Measurements from ENCODE around the gene BET1L. TPM values are rescaled to one million over a fixed set of nuclear protein-coding genes. Genes with fewer than 3 reads are reported as not detected.
"Not testable (repeated sequence)": the region's sequence is repeated elsewhere in the genome, so short reads cannot be mapped to it uniquely, and the experiment has no call there.

Gene BET1L
- total RNA-seq, 1 donor from 2014 or later = 16.3 TPM

DNA sequence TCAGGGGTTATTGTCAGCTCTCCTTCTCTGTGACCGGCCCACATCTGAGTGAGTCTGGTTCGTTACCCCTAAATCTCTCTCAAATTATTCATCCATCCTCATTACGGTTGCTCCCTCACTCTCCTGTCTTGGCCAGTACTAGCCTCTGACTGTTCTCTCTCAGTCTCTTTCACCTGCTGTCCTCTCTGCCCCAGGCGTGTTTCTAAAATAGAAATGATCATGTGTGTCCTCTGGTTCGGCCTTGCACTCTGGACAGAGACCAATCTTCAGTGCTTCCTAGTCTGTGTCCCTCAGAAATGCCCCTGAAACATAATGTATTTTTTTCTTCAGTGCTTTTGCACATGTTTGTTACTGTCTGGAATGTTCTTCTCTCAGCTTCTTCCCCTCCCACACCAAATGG lies 34.4 kb upstream of the BET1L start:
- H3K36me3 ChIP-seq (ENCODE audit: control insufficient read depth, insufficient read depth, low read length) = peaks cover 16% of the 10 kb centered on the region
- TF ChIP-seq CTCF (IDR thresholded peaks at IDR 0.05; ENCODE audit: insufficient read depth, low read length, severe bottlenecking) = no peak
- FAIRE-seq (no peak), DNase-seq (ENCODE audit: low read depth) (no peak)
- no peaks in the 10 kb centered on the region for H3K27me3 ChIP-seq (ENCODE audit: control insufficient read depth, insufficient read depth, low read length)
- no peak overlapping the region for H3K4me3 ChIP-seq (ENCODE audit: low read depth, low read length)

- H3K36me3 ChIP-seq (ENCODE audit: control insufficient read depth, insufficient read depth, low read length) = peaks cover 16% of the 10 kb centered on the region
- no peak for TF ChIP-seq CTCF (IDR thresholded peaks at IDR 0.05; ENCODE audit: insufficient read depth, low read length, severe bottlenecking)
- no peak overlapping the region for H3K4me3 ChIP-seq (ENCODE audit: low read depth, low read length)
- DNase-seq (ENCODE audit: low read depth) = no peak
- FAIRE-seq = no peak
- H3K27me3 ChIP-seq (ENCODE audit: control insufficient read depth, insufficient read depth, low read length) = no peaks in the 10 kb centered on the region
These were observed 33.1 kb upstream of the BET1L start for GRCh38 chr11:240315-240714.

DNA sequence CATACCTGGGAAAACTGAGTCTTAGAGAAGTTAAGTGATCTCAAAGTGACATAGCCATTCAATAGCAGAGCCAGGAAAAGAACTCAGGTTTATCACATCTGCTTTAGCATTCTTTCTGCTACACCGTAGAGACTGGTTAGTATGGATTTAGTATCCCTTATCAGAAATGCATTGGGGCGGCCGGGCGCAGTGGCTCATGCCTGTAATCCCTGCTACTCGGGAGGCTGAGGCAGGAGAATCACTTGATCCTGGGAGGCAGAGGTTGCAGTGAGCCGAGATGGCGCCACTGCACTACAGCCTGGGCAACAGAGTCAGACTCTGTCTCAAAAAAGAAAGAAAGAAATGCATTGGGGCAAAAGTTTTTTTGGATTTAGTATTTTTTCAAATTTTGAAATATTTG lies 31.1 kb upstream of the BET1L start:
- DNase-seq (ENCODE audit: low read depth) = not testable (repeated sequence)

GRCh38 chr11:236774-237767 lies 29.9 kb upstream of the BET1L start, which contains the start of gene PSMD13:
Gene PSMD13 (plus strand): TSS chr11:236976. CDS start chr11:237050, 74 bp downstream.
- DNase-seq (ENCODE audit: low read depth) = peak; percentile 57

More for the DNA sequence above, 31.1 kb upstream of the BET1L start:
- not testable (repeated sequence) for FAIRE-seq; H3K27me3 ChIP-seq (ENCODE audit: control insufficient read depth, insufficient read depth, low read length); H3K4me3 ChIP-seq (ENCODE audit: low read depth, low read length); H3K36me3 ChIP-seq (ENCODE audit: control insufficient read depth, insufficient read depth, low read length)

GRCh38 chr11:235997-236773 lies 29.0 kb upstream of the BET1L start, which contains the start of gene SIRT3:
Gene SIRT3 (minus strand): TSS chr11:236342. CDS start chr11:236328, 14 bp downstream.
- peak within 1 kb of the TSS; percentile 95 for H3K4me3 ChIP-seq (ENCODE audit: low read depth, low read length)
- no peaks in the 10 kb centered on the region for H3K27me3 ChIP-seq (ENCODE audit: control insufficient read depth, insufficient read depth, low read length)
- FAIRE-seq (no peak), DNase-seq (ENCODE audit: low read depth) (peak; percentile 71)
- peak; percentile 3 for TF ChIP-seq CTCF (IDR thresholded peaks at IDR 0.05; ENCODE audit: insufficient read depth, low read length, severe bottlenecking)
- H3K36me3 ChIP-seq (ENCODE audit: control insufficient read depth, insufficient read depth, low read length) = peaks cover 1% of the 10 kb centered on the region

More at GRCh38 chr11:236774-237767, 29.9 kb upstream of the BET1L start, which contains the start of gene PSMD13:
- FAIRE-seq = no peak
- H3K4me3 ChIP-seq (ENCODE audit: low read depth, low read length) = peak within 1 kb of the TSS; percentile 95
- no peaks in the 10 kb centered on the region for H3K27me3 ChIP-seq (ENCODE audit: control insufficient read depth, insufficient read depth, low read length)
- no peak for TF ChIP-seq CTCF (IDR thresholded peaks at IDR 0.05; ENCODE audit: insufficient read depth, low read length, severe bottlenecking)
- H3K36me3 ChIP-seq (ENCODE audit: control insufficient read depth, insufficient read depth, low read length) = peaks cover 6% of the 10 kb centered on the region

DNA sequence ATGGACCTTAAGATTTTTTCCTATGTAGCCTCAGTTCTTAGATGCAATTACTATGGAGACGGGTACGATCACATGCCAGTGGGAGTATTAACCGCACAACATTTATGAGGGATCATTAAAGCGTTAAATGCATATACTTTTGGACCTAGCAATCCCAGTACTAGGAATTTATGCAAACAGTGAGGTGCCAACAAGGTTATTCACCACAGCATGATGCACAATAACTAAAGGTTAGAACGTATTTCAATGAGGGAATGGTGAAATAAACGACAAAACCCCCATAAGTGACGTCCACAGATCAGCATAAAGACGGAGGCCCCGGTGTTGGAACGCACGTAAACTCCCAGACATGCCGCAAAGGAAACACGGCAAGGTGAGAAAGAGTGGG lies 28.4 kb upstream of the BET1L start:
- peak; percentile 41 for DNase-seq (ENCODE audit: low read depth)
- no peaks in the 10 kb centered on the region for H3K27me3 ChIP-seq (ENCODE audit: control insufficient read depth, insufficient read depth, low read length)
- H3K36me3 ChIP-seq (ENCODE audit: control insufficient read depth, insufficient read depth, low read length) = peaks cover 1% of the 10 kb centered on the region
- no peak for TF ChIP-seq CTCF (IDR thresholded peaks at IDR 0.05; ENCODE audit: insufficient read depth, low read length, severe bottlenecking)
- no peak for FAIRE-seq
- peak overlapping the region; percentile 61 for H3K4me3 ChIP-seq (ENCODE audit: low read depth, low read length)

Data from bronchial epithelial cell (primary cell).